HUDEP-2 (cell line): ENCODE measurements around the gene CDC40.
"Not testable (repeated sequence)": the region's sequence is repeated elsewhere in the genome, so short reads cannot be mapped to it uniquely, and the experiment has no call there.

Experiments used
- DNase-seq, 76 experiments: peaks; one replicate each; lab custom pipeline; 2025; ENCODE audit not compliant: unreplicated experiment in 76 of 76; lab: John Stamatoyannopoulos, UW

CDC40 gene

DNA sequence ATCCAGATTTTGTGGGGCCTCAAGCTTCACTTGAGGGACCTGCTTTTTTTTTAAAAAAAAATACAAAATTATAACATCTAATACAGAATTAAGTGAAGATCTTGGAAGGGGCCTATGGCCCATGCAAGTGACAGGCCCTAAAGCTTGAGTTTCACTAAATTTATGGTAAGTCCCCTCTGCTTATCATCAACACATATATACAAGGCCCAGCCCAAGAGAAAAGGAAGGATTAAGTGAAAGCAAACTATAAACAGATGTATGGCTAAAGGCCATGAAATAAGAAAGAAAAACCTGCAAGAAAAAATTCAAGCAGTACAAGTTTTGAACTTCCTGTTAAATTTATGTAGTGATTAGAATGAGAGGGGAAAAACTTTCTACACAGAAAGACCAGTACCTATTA is 86.8 kb downstream of the CDC40 start:
- no peak for DNase-seq

DNA sequence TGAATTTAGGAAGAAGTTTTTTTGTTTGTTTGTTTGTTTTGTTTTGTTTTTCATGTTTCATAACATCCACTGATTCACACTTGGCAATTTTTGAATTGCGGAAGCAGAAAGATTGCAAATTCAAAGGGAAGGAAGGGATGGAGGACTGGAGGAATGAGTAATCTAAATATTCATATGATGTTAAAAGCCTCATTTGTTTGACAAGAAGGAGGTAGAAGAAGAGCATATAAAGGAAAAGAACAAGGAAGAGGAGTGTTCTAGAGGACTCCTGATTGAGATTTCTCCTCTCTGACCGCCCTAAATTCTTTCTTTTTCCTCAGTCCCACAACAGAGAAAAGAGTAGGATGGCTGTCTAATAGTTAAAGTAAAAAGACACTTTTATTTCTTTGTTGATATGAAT is 89.4 kb downstream of the CDC40 start:
- no peak for DNase-seq

DNA sequence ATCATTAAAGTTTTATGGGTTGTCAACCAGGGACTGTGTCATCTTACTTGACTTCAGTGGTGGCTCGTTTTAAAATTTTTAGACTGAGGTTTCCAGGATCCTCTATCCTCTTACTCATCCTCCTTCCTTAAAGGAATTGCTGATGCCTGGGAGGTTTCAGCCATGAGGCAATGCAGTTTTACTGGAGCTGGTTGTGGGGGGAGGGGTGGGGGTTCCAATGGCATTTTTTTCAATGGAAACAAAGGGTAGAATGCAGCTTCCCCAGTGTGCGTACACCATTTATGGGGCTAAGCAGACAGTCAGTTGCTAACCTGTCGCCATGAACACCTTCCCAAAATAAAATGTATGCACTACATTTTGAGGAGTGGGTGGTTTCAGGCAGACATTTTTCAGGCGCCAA is 89.9 kb downstream of the CDC40 start:
- no peak for DNase-seq

DNA sequence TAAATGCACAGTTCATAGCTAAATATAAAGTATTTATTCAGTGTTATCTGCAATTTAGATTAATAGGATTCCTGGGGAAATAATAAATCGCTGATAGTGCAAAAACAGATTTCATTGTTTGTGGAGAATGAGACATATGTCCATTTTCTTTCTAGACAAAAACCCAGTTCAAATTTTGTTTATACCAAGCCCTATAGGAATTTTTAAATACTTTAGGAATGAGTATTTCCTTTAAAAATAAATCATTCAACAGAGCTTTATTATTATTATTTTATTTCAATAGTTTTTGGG is 91.5 kb downstream of the CDC40 start:
- no peak for DNase-seq

DNA sequence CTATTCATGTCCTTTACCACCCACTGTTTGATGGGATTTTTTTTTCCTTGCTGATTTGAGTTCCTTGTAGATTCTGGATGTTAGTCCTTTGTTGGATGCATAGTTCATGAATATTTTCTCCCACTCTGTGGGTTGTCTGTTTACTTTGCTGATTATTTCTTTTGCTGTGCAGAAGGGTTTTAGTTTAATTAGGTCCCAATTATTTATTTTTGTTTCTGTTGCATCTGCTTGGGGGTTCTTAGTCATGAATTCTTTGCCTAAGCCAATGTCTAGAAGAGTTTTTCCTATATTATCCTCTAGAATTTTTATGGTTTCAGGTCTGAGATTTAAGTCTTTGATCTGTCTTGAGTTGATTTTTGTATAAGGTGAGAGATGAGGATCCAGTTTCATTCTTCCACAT is 92.6 kb downstream of the CDC40 start:
- DNase-seq, result not testable (repeated sequence)

DNA sequence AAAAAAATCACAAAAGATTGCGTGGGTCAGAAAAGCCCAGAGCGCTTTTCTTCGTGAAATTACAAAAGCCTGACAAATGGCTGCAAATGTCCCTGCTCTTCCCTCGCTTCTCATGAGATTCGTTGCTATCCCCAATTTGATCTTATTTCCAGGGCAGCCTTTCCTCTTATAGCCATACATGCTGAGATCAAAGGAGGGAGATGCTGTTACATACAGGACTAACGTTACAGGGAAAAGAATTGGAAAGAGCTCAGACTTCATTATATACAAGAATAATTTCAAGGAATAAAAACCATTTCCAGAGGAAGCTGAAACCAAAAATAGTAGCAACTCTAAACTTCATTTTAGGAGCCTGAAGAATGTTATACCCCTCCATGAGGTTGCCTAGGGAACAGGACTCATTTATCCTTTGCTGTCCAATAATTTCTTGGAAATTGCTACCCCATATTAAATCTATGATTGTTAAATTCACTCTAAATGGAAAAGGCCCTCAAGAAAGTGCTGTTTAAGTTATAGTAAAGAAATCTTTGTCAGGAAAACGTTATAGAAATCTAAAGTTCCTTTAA is 97.0 kb downstream of the CDC40 start:
- no peak for DNase-seq
